GM18507 (cell line): ENCODE data around the gene PRKAR1B.
"Not testable (repeated sequence)": the region's sequence is repeated elsewhere in the genome, so short reads cannot be mapped to it uniquely, and the experiment has no call there.

Source experiments
- DNase-seq: peaks from one replicate; pipeline ENCODE4 v3.0.0; 2011; ENCODE audit warnings: low read depth; ENCODE audit not compliant: insufficient read length; ENCODE audit errors: extremely low spot score
- FAIRE-seq: peaks from 2 replicates; lab custom pipeline; 2011; peaks lifted over from hg19 to GRCh38; lab: Jason Lieb, UNC

The PRKAR1B gene

DNA sequence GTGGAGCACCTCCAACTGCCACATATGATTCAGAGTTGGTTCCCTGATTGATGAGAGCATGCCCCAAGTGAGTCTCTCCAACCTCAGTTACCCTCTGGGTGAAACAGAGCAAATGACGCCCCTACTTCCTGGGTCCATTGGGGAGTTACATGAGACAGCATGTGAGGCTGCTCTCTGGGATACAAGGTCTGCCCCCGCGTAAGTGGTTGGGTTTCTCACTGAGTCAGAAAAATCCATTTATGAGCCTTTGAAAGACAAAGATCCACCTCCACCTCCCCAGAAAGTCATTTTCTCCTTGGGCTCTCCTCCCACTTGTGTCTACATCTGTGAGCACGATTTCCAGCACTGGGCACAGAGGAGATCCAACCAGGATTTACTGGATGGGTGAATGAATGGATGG, 71.3 kb downstream of the PRKAR1B start:
- FAIRE-seq (no peak), DNase-seq (no peak)

DNA sequence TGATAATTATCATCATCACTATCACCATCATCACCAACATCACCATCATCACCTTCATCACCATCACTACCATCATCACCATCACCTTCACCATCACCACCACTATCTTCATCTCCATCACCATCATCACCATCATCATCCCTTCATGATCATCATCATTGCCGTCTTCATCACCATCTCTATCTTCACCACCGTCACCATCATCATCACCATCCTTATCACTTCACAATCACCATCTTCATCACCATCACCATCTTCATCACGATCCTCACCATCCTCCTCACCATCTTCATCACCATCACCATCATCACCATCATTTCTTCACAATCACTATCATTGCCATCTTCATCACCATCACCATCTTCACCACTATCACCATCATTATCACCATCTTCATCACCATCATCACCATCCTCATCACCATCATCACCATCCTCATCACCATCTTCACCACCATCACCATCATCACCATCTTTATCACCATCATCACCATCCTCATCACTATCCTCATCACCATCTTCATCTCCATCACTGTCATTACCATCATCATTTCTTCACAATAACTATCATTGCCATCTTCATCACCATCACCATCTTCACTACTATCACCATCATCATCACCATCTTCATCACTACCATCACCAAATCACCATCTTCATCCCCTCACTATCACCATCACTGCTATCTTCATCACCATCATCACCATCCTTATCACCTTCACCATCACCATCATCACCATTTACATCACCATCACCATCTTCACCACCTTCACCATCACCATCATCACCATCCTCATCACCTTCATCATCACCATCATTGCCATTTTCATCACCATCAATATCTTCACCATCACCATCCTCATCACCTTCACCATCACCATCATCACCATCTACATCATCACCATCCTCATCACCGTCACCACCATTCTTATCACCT, 73.0 kb downstream of the PRKAR1B start:
- DNase-seq (no peak), FAIRE-seq (no peak)

GRCh38 chr7:652881-653280, 74.2 kb downstream of the PRKAR1B start:
- FAIRE-seq: no peak
- no peak for DNase-seq

DNA sequence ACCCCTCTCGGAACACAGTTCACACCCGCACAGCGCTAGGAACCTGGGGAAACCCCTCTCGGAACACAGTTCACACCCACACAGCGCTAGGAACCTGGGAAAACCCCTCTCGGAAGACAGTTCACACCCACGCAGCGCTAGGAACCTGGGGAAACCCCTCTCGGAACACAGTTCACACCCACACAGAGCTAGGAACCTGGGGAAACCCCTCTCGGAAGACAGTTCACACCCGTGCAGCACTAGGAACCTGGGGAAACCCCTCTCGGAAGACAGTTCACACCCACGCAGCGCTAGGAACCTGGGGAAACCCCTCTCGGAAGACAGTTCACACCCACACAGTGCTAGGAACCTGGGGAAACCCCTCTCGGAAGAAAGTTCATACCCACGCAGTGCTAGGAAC, 74.9 kb downstream of the PRKAR1B start:
- FAIRE-seq: not testable (repeated sequence)

DNA sequence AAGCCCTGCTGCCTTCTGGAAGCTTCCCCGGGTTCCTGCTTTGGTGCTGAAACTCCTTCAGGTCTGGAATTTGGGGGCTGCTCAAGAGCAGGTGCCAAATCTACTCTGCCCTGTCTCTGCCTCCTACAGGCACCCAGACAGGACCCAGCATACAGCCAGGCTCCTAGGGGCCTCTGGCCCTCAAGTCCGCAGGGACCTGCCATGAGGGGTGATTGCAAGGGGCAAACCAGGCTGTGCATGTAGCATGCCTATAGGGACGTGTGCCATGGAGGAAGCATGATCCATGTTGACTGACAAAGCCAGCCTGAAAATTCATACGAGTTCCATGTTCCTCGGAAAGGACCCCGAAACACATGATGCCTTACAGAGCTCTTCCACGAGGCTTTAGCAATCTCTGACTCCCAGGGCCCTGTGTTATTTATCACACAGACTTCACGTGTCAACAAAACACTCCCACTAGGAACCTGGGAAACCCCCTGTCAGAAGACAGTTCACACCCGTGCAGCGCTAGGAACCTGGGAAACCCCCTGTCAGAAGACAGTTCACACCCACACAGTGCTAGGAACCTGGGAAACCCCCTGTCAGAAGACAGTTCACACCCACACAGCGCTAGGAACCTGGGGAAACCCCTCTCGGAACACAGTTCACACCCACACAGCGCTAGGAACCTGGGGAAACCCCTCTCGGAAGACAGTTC, 75.9 kb downstream of the PRKAR1B start:
- FAIRE-seq: no peak
- no peak for DNase-seq

More for the DNA sequence above, 74.9 kb downstream of the PRKAR1B start:
- DNase-seq: not testable (repeated sequence)

DNA sequence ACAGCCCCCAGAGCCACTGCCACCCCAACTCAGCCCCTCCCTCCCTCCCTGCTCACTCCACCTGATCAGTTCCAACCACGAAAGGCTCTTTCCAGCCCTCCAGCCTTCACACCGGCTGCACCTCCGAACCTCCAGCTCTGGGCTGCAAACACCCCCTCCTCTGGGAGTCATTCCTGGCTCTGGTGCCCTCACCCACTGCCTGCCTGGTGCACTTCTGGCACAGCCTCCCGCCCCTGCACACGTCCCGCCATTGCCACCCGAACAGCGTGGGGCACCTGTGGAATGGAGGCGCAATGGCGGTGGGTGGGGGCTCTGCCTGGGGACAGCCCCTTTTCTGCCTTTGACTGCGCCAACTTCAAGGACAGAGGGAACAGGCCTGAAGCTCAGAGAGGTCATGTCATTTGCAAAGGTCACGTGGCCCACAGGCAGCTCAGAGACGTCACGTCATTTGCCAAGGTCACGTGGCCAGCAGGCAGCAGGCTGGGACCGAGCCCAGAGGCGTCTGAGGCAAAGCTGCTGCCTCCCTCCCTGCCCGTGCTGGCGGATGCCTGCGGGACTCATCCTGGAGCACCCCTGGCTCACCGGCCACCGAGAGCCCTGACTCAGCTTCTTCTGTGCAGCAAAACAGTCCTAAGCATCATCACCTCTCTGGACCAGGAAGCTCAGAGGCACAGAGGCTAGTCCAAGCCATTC, 76.6 kb downstream of the PRKAR1B start:
- no peak for FAIRE-seq
- DNase-seq: no peak

GRCh38 chr7:646951-647350, 80.1 kb downstream of the PRKAR1B start:
- FAIRE-seq: no peak
- DNase-seq: no peak

DNA sequence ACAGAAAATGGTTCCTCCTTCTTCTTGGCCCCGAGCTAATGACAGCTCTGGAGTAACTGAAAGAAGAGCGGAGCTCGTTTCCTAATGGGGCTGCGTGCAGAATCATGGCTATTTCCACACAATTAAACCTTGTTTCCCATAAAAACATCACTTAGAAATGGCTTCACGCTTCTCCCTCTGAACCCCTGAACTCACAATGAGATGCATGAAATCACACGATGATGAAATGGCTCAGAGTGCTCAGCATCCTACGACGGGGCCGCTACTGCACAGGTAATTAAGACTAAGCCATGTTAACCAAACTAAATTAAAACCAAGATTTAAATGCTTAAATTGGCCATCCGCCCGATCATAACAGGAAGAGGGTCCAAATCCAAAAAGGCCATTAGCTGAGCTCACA, 80.6 kb downstream of the PRKAR1B start:
- DNase-seq: no peak
- FAIRE-seq: no peak

GRCh38 chr7:645606-646005, 81.5 kb downstream of the PRKAR1B start:
- no peak for FAIRE-seq
- no peak for DNase-seq

- DNase-seq: no peak
- no peak for FAIRE-seq
Observed at GRCh38 chr7:644381-645305, 82.4 kb downstream of the PRKAR1B start.

- no peak for FAIRE-seq
- DNase-seq: no peak
Observed at GRCh38 chr7:641966-642365, 85.1 kb downstream of the PRKAR1B start.

DNA sequence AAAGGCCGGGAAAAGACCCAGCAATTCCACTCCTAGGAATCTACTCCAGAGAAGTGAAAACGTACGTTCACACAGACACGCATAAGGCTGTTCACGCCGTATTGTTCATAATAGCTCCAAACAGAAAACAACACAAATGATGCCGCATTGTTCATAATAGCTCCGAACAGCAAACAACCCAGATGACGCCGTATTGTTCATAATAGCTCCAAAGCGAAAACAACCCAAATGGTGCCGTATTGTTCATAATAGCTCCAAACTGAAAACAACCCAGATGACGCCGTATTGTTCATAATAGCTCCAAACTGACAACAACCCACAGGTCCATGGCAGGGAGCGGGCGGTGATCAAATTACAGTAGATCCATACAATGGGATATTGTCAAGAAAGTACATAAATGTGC, 85.8 kb downstream of the PRKAR1B start:
- FAIRE-seq: no peak
- no peak for DNase-seq

- DNase-seq (no peak), FAIRE-seq (no peak)
Observed at GRCh38 chr7:638256-639011, 88.6 kb downstream of the PRKAR1B start.

DNA sequence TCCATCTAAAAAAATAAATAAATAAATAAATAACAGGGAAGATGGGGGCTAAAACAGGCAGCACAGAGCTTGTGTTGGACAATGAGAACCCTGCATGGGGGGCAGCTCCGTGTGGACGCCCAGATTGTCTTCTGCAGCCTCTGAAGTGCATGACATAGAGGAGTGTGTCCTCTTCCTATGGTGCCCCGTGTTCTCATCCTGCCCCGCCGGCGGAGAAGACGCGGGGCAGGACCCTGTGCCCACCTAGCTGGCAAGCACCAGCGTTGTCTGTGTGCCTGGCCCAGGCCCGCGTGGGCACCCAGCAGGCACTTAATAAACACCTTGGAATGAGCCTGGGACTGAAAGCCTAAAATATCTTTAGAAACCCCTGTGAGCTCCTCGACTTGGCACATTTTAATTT, 89.3 kb downstream of the PRKAR1B start:
- DNase-seq: no peak
- no peak for FAIRE-seq

GRCh38 chr7:636396-636795, 90.7 kb downstream of the PRKAR1B start:
- no peak for DNase-seq
- no peak for FAIRE-seq

GRCh38 chr7:635687-636382, 91.2 kb downstream of the PRKAR1B start:
- FAIRE-seq: not testable (repeated sequence)

GRCh38 chr7:635227-635626, 91.9 kb downstream of the PRKAR1B start:
- no peak for FAIRE-seq
- DNase-seq: no peak

More at GRCh38 chr7:635687-636382, 91.2 kb downstream of the PRKAR1B start:
- not testable (repeated sequence) for DNase-seq
